Loucy (cell line): Measurements from ENCODE around the gene MOK.

Source experiments
- CTCF ChIP-seq: fragments of 200-600 bp; sonication (generic); conservative IDR thresholded peaks from 2 replicates; pipeline ENCODE4 v1.5.1; 2014; ENCODE audit warnings: mild to moderate bottlenecking, antibody characterized with exemption, low read length
- EZH2phosphoT487 ChIP-seq: fragments of 200-600 bp; IDR thresholded peaks from 2 replicates; pipeline ENCODE4 v1.6.1; 2018; ENCODE audit warnings: antibody characterized with exemption, mild to moderate bottlenecking, moderate library complexity, borderline replicate concordance

GRCh38 chr14:102275866-102276265 lies 29.1 kb downstream of the MOK start:
- TF ChIP-seq CTCF (no peak), EZH2phosphoT487 (no peak)
